ENCODE results near the gene UBXN6.
A peak's percentile ranks its signal among the peaks of the same experiment; 100 is the strongest.

DNA sequence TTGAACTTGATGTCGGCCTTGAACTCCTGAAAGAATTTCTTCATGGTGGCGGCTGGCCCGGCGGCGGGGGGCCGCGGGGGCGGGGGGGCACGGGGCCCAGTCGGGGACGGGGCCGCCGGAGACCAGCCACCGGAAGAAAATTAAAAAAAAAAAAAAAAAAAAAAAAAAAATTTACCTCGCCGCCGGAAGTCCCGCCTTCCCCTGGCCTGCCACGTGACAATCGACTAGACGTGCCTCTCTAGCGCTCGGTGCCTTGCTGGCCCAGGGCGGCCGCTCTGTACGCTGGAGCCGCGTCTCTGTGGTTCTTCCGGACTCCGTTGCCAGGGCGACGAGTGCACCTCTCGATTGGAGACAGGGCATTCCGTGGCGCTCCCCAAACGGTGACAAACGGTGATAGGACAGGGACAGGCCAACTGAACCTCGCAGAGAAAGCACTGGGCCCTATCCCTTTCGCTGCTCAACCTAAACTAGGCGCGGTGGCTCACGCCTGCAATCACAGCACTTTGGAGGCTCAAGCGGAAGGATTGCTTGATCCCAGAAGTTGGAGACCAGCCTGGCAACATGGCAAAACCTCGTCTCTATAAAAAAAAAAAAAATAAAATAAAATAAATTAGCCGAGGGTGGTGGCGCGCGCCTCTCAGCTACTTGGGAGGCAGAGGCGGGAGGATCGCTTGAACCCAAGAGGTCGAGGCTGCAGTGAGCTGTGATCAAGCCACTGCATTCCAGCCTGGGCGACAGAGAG, at the start of gene UBXN6:
- TF ChIP-seq, protein P1, sequence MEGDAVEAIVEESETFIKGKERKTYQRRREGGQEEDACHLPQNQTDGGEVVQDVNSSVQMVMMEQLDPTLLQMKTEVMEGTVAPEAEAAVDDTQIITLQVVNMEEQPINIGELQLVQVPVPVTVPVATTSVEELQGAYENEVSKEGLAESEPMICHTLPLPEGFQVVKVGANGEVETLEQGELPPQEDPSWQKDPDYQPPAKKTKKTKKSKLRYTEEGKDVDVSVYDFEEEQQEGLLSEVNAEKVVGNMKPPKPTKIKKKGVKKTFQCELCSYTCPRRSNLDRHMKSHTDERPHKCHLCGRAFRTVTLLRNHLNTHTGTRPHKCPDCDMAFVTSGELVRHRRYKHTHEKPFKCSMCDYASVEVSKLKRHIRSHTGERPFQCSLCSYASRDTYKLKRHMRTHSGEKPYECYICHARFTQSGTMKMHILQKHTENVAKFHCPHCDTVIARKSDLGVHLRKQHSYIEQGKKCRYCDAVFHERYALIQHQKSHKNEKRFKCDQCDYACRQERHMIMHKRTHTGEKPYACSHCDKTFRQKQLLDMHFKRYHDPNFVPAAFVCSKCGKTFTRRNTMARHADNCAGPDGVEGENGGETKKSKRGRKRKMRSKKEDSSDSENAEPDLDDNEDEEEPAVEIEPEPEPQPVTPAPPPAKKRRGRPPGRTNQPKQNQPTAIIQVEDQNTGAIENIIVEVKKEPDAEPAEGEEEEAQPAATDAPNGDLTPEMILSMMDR (IDR thresholded peaks at IDR 0.05) = no peak
- TF ChIP-seq POLR2AphosphoS2 (conservative IDR thresholded peaks at IDR 0.05; ENCODE audit: low read length) (no peak), BHLHE40 (IDR thresholded peaks at IDR 0.05; ENCODE audit: low read depth, low read length) (no peak; the same call in 1 of the 2 replicates), JUNB (IDR thresholded peaks at IDR 0.05) (no peak), POLR2A (IDR thresholded peaks at IDR 0.05; ENCODE audit: low read length) (no peak; the same call in 1 of the 2 replicates), KDM5A (IDR thresholded peaks at IDR 0.05) (no peak), MAFK (IDR thresholded peaks at IDR 0.05; ENCODE audit: partially characterized antibody) (no peak), RFX5 (IDR thresholded peaks at IDR 0.05) (no peak), MYC (IDR thresholded peaks at IDR 0.05; ENCODE audit: borderline replicate concordance, low read length) (no peak)
- TF ChIP-seq, protein P2, sequence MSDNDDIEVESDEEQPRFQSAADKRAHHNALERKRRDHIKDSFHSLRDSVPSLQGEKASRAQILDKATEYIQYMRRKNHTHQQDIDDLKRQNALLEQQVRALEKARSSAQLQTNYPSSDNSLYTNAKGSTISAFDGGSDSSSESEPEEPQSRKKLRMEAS (IDR thresholded peaks at IDR 0.05) = peak; percentile 77
- TF ChIP-seq, protein P3, sequence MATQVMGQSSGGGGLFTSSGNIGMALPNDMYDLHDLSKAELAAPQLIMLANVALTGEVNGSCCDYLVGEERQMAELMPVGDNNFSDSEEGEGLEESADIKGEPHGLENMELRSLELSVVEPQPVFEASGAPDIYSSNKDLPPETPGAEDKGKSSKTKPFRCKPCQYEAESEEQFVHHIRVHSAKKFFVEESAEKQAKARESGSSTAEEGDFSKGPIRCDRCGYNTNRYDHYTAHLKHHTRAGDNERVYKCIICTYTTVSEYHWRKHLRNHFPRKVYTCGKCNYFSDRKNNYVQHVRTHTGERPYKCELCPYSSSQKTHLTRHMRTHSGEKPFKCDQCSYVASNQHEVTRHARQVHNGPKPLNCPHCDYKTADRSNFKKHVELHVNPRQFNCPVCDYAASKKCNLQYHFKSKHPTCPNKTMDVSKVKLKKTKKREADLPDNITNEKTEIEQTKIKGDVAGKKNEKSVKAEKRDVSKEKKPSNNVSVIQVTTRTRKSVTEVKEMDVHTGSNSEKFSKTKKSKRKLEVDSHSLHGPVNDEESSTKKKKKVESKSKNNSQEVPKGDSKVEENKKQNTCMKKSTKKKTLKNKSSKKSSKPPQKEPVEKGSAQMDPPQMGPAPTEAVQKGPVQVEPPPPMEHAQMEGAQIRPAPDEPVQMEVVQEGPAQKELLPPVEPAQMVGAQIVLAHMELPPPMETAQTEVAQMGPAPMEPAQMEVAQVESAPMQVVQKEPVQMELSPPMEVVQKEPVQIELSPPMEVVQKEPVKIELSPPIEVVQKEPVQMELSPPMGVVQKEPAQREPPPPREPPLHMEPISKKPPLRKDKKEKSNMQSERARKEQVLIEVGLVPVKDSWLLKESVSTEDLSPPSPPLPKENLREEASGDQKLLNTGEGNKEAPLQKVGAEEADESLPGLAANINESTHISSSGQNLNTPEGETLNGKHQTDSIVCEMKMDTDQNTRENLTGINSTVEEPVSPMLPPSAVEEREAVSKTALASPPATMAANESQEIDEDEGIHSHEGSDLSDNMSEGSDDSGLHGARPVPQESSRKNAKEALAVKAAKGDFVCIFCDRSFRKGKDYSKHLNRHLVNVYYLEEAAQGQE (IDR thresholded peaks at IDR 0.05) = no peak
- TF ChIP-seq, protein P4, sequence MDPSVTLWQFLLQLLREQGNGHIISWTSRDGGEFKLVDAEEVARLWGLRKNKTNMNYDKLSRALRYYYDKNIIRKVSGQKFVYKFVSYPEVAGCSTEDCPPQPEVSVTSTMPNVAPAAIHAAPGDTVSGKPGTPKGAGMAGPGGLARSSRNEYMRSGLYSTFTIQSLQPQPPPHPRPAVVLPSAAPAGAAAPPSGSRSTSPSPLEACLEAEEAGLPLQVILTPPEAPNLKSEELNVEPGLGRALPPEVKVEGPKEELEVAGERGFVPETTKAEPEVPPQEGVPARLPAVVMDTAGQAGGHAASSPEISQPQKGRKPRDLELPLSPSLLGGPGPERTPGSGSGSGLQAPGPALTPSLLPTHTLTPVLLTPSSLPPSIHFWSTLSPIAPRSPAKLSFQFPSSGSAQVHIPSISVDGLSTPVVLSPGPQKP (IDR thresholded peaks at IDR 0.05; ENCODE audit: low read depth, low read length) = 0 out of 2 replicates have a peak, but pooled peaks have one; percentile 8
